Loucy (cell line): ENCODE data around the gene COP1.
"Not testable (repeated sequence)": the region's sequence is repeated elsewhere in the genome, so short reads cannot be mapped to it uniquely, and the experiment has no call there.

Source experiments
- H2AFZ ChIP-seq: fragments of 200-600 bp; sonication (generic); 2 replicates; pipeline ENCODE4 v1.6.0; 2016; ENCODE audit warnings: antibody characterized with exemption, mild to moderate bottlenecking, low read length, moderate library complexity
- H3F3A ChIP-seq: fragments of 200-600 bp; 2 replicates; pipeline ENCODE4 v1.6.0; 2016; ENCODE audit warnings: antibody characterized with exemption, low read depth, mild to moderate bottlenecking
- H3K27me3 ChIP-seq: fragments of 200-600 bp; sonication (generic); 2 replicates; pipeline ENCODE4 v1.6.1; 2014; ENCODE audit warnings: low read length, mild to moderate bottlenecking; ENCODE audit not compliant: insufficient read depth, poor library complexity, severe bottlenecking
- H3K36me3 ChIP-seq: fragments of 200-600 bp; sonication (generic); 2 replicates; pipeline ENCODE4 v1.6.1; 2016; ENCODE audit warnings: low read length; ENCODE audit not compliant: insufficient read depth
- H3K4me1 ChIP-seq: fragments of 200-600 bp; sonication (generic); 2 replicates; pipeline ENCODE4 v1.5.1; 2014; ENCODE audit warnings: low read length, mild to moderate bottlenecking; ENCODE audit not compliant: insufficient read depth, poor library complexity, severe bottlenecking
- H3K4me2 ChIP-seq: fragments of 200-600 bp; sonication (generic); 2 replicates; pipeline ENCODE4 v1.6.0; 2014; ENCODE audit warnings: antibody characterized with exemption, low read length, low read depth, mild to moderate bottlenecking; ENCODE audit not compliant: poor library complexity, severe bottlenecking
- H3K4me3 ChIP-seq: fragments of 200-600 bp; sonication (generic); 2 replicates; pipeline ENCODE4 v1.5.1; 2014; ENCODE audit warnings: low read length, mild to moderate bottlenecking, mixed read lengths; ENCODE audit not compliant: poor library complexity, severe bottlenecking
- H3K79me2 ChIP-seq: fragments of 200-600 bp; sonication (generic); 2 replicates; pipeline ENCODE4 v1.6.1; 2014; ENCODE audit warnings: low read length; ENCODE audit not compliant: insufficient read depth
- H3K9ac ChIP-seq: fragments of 200-600 bp; sonication (generic); 2 replicates; pipeline ENCODE4 v1.6.0; 2014; ENCODE audit warnings: mild to moderate bottlenecking, low read depth, low read length, moderate library complexity; ENCODE audit not compliant: poor library complexity, severe bottlenecking
- H3K9me2 ChIP-seq: fragments of 200-600 bp; sonication (generic); replicated peaks from 2 replicates; pipeline ENCODE4 v1.6.1; 2016; ENCODE audit warnings: low read depth, low read length, mixed read lengths
- H3K9me3 ChIP-seq: fragments of 200-600 bp; sonication (generic); 2 replicates; pipeline ENCODE4 v1.6.1; 2014; ENCODE audit warnings: mild to moderate bottlenecking, antibody characterized with exemption, low read length, low read depth; ENCODE audit not compliant: insufficient read depth
- H4K20me1 ChIP-seq: fragments of 200-600 bp; sonication (generic); 2 replicates; pipeline ENCODE4 v1.6.0; 2014; ENCODE audit warnings: antibody characterized with exemption, low read length, mild to moderate bottlenecking; ENCODE audit not compliant: insufficient read depth, poor library complexity, severe bottlenecking
- EZH2phosphoT487 ChIP-seq: fragments of 200-600 bp; IDR thresholded peaks from 2 replicates; pipeline ENCODE4 v1.6.1; 2018; ENCODE audit warnings: antibody characterized with exemption, mild to moderate bottlenecking, moderate library complexity, borderline replicate concordance
- TF ChIP-seq, protein P1 (sequence below): fragments of 200-600 bp; sonication (generic); conservative IDR thresholded peaks from 2 replicates; pipeline ENCODE4 v1.5.1; 2014; ENCODE audit warnings: mild to moderate bottlenecking, antibody characterized with exemption, low read length

COP1 gene

DNA sequence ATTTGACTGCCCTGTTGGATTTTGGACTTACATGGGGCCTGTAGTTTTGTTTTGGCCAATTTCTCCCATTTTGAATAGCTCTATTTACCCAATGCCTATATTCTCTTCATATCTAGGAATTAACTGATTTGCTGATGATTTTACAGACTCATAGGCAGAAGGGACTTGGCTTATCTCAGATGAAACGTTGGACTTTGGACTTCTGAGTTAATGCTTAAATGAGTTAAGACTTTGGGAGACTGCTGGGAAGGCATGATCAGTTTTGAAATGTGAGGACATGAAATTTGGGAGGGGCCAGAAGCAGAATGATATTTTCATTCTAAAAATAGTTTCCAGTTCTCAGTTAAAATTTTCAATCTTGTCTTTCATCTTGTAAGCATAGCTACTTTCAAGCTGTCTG lies 222.3 kb downstream of the COP1 start:
- Histone ChIP-seq H3K9me2 (no peaks in the 10 kb centered on the region), H3K9me3 (peaks cover 2% of the 10 kb centered on the region; the same call in 1 of the 2 replicates), H3K4me2 (no peak overlapping the region), H3K4me3 (no peak overlapping the region), H2AFZ (no peak overlapping the region), H4K20me1 (no peaks in the 10 kb centered on the region), H3F3A (no peaks in the 10 kb centered on the region), H3K27me3 (no peaks in the 10 kb centered on the region), H3K36me3 (peaks cover 80% of the 10 kb centered on the region), H3K79me2 (no peaks in the 10 kb centered on the region), H3K4me1 (peaks cover 7% of the 10 kb centered on the region), H3K9ac (no peak overlapping the region)
- no peak for TF ChIP-seq EZH2phosphoT487
- TF ChIP-seq, protein P1, sequence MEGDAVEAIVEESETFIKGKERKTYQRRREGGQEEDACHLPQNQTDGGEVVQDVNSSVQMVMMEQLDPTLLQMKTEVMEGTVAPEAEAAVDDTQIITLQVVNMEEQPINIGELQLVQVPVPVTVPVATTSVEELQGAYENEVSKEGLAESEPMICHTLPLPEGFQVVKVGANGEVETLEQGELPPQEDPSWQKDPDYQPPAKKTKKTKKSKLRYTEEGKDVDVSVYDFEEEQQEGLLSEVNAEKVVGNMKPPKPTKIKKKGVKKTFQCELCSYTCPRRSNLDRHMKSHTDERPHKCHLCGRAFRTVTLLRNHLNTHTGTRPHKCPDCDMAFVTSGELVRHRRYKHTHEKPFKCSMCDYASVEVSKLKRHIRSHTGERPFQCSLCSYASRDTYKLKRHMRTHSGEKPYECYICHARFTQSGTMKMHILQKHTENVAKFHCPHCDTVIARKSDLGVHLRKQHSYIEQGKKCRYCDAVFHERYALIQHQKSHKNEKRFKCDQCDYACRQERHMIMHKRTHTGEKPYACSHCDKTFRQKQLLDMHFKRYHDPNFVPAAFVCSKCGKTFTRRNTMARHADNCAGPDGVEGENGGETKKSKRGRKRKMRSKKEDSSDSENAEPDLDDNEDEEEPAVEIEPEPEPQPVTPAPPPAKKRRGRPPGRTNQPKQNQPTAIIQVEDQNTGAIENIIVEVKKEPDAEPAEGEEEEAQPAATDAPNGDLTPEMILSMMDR = no peak

DNA sequence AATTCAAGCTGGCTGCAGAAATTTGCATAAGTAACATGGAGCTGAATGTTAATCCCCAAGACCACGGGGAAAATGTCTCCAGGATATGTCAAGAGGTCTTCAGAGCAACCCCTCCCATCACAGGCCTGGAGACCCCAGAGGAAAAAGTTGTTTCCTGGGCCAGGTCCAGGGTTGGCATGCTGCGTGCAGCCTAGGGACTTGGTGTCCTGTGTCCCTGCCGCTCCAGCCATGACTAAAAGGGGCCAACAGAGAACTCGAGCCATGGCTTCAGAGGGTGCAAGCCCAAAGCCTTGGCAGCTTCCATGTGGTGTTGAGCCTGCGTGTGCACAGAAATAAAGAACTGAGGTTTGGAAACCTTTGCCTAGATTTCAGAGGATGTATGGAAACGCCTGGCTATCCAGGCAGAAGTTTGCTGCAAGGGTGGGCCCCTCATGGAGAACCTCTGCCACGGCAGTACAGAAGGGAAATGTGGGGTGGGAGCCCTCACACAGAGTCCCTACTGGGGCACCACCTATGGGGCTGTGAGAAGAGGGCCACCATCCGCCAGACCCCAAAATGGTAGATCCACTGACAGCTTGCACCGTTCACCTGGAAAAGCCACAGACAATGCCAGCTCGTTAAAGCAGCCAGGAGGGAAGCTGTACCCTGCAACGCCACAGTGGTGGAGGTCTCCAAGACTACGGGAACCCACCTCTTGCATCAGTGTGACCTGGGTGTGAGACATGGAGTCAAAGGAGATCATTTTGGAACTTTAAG lies 222.9 kb downstream of the COP1 start:
- H4K20me1 ChIP-seq = peaks cover 2% of the 10 kb centered on the region
- H3K4me1 ChIP-seq = peaks cover 1% of the 10 kb centered on the region
- H3K9ac ChIP-seq = no peak overlapping the region
- no peaks in the 10 kb centered on the region for H3F3A ChIP-seq
- peaks cover 2% of the 10 kb centered on the region; the same call in 1 of the 2 replicates for H3K9me3 ChIP-seq
- no peaks in the 10 kb centered on the region for H3K27me3 ChIP-seq
- H3K4me3 ChIP-seq = no peak overlapping the region
- no peaks in the 10 kb centered on the region for H3K79me2 ChIP-seq
- peaks cover 78% of the 10 kb centered on the region for H3K36me3 ChIP-seq
- no peak overlapping the region for H2AFZ ChIP-seq
- H3K9me2 ChIP-seq = no peaks in the 10 kb centered on the region
- TF ChIP-seq EZH2phosphoT487 = no peak
- TF ChIP-seq, protein P1 = no peak
- no peak overlapping the region for H3K4me2 ChIP-seq

DNA sequence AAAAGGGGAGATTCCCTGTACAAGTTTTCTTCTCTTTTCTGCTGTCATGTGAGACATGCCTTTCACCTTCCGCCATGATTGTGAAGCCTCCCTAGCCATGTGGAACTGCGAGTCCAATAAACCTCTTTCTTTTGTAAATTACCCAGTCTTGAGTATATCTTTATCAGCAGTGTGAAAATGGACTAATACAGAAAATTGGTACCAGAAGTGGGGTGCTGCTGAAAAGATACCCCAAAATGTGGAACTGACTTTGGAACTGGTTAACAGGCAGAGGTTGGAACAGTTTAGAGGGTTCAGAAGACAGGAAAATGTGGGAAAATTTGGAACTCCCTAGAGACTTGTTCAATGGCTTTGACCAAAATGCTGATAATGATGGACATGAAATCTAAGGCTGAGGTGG lies 223.7 kb downstream of the COP1 start:
- H3K9me2 ChIP-seq, H3K4me3 ChIP-seq, H3K4me2 ChIP-seq, H3K4me1 ChIP-seq, H3K9ac ChIP-seq, H3K27me3 ChIP-seq, H3F3A ChIP-seq, H4K20me1 ChIP-seq, H3K9me3 ChIP-seq, H2AFZ ChIP-seq, H3K79me2 ChIP-seq: not testable (repeated sequence)
- H3K36me3 ChIP-seq = peaks cover 71% of the 10 kb centered on the region

DNA sequence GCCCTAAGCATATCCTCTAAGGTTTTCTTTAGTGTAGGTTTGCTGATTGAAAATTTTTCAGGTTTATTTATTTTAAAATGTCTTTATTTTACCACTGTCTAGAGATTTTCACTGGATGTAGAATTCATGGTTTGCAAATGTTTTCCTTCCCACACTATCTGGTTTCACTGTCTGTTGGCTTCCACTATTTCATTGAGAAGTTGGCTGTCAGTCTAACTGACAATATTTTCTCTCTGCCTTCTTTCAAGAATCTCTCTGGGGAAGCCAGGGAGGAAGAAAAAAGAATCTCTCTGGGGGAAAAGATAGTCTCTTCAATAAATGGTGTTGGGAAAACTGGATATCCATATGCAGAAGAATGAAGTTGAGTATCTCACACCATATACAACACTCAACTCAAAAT lies 226.0 kb downstream of the COP1 start:
- H3K4me2 ChIP-seq = no peak overlapping the region
- H3K9me2 ChIP-seq = no peaks in the 10 kb centered on the region
- TF ChIP-seq, protein P1 = no peak
- TF ChIP-seq EZH2phosphoT487 = no peak
- H3K79me2 ChIP-seq = no peaks in the 10 kb centered on the region
- no peak overlapping the region for H3K4me3 ChIP-seq
- H3K4me1 ChIP-seq = no peaks in the 10 kb centered on the region
- H4K20me1 ChIP-seq = peaks cover 3% of the 10 kb centered on the region
- no peaks in the 10 kb centered on the region for H3F3A ChIP-seq
- peaks cover 2% of the 10 kb centered on the region; the same call in 1 of the 2 replicates for H3K9me3 ChIP-seq
- H2AFZ ChIP-seq = no peak overlapping the region
- no peak overlapping the region for H3K9ac ChIP-seq
- H3K27me3 ChIP-seq = no peaks in the 10 kb centered on the region
- peaks cover 50% of the 10 kb centered on the region for H3K36me3 ChIP-seq
